ENCODE data around the gene GNAT2.

GNAT2 gene

DNA sequence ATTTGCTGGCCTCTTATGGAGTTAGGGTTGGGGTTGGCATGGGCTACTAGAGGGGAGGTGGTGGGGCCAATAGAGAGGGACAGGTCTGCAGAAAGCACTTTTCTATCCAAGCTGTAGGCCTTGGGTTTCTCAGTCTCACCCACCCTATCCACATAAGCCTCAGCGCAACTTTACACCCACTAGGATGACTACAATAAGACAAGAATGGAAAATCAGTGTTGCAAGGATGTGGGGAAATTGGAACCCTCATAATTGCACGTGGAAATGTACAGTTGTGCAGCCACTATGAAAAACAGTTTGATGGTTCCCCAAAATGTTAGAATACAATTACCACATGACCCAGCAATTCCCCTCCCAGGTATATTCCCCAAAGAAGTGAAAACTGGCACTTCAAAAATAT is 22.4 kb upstream of the GNAT2 start:
- no peak for DNase-seq (ENCODE audit: low read depth)

DNA sequence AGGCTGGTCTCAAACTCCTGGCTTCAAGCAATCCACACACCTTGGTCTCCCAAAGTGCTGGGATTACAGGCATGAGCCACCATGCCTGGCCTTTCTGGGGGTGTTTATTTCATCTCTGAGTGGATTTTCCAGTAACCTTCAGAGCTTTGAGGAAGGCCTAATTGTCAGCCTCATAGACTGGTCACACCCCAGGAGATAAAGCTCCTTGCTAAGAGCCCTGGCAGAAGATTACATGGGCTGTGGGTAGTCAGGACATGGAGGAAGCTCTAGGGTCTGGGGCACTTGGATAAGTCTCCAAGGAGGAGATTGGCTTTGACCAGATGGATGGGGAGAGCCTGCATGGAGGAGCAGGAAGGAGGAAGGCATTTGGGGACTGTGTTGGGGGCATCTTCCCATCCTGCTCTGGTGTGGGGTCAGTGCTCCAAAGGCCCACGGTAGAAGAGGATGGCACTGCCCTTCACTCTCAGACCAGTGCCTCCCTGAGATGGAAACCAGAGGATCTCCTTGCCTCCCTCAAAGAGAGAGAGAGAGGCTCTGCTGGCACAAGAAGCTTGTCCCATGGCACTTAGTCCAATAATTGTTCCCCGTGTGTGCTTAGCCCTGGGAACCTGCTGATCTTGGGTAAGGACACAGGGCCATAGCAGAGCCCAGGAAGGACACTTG is 21.8 kb upstream of the GNAT2 start:
- DNase-seq (ENCODE audit: low read depth) = no peak

DNA sequence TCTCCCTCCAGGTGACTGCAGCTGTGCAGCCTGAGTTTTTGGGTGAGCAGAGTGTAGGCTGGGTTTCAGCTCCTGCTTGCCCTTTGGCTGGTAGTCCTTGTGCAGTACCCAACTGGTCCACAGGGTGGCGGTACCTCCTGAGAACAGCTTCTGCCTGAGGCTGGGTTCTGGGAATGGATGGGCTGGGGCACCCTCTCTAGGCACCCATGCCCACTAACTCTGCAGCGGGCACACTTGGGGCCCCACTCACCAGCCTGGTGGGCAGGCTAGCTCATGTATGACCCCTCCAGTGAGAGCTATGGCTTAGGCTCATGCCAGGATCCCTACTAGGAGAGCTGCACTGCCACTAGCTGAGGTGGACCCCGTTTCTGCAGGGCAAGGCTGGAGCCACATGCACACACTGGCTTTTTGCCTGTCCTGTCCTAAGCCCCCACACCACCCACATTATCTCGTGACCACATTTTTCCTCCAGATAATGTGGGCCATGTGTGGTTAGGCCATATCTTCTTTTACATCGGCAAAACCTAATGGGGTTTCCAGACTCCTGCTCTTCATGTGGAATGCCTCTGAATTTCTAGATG is 21.0 kb upstream of the GNAT2 start:
- DNase-seq (ENCODE audit: low read depth) = peak; percentile 83

DNA sequence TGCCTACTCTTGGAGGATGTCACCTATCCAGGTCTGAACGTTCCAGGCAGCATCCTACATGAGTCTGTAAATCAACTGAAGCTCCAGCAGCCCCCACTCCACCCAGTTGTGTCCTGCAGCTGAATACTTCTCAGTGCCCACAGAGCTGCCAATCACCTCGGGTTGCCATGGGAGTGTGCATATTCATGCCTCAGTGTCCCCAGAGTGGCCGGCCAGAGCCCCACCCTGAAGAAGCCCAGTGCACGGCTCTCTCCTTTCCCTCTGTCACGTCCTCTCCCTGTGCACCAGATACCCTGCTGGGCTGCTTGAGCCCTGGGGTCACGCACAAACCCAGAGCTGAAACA is 20.4 kb upstream of the GNAT2 start:
- no peak for DNase-seq (ENCODE audit: low read depth)

DNA sequence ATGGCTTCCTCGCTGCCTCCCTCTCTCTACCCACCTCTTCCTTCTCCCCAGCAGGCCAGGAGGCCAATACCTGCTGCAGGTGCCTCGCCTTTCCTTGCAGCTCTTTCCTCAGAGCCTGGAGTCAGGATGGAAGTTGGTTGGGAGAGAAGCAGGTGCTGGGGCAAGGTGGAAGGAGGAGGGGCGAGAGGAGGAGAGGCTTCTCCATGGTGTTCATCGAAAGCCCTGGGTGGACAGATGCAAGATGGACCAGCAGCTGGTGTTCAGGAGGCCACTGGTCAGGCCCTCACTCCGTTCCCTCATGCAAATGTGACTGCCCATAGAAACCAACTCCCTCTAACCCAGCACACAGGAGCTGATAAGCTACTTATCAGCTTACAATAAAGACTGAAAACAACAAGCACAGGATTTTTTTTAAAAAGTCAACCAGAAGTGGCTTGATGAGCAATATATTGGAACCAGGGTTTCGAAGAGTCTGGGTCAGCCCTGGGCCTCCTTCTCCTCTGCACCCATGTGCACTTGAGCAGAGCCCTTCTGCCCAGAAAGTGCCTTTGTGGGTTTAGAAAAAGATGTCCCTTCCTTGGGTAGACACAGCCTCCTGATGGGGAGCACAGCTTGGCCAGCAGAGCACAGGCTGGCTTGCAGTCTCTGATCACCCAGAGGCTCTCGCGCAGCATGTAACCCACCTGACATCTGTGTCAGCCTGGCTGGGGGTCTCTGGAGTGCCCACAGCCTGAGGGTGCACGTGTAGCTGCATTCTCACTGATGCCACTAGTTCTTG is 19.8 kb upstream of the GNAT2 start:
- DNase-seq (ENCODE audit: low read depth) = no peak

DNA sequence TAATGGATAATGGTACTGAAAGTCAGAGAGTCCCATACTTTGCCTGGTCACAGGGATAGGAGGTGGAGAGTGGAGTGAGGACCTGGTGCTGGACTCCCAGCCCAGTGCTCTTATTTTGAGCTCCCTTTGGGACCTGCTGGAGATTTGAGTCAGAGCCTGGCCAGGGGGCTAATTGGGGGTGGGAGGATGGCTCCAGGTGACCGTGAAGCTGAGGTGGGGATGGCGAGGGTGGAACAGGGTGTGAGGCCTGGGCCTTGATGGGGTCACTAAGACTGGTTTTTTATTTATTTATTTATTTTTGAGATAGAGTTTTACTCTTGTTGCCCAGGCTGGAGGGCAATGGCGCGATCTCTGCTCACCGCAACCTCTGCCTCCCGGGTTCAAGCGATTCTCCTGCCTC is 18.0 kb upstream of the GNAT2 start:
- no peak for DNase-seq (ENCODE audit: low read depth)

DNA sequence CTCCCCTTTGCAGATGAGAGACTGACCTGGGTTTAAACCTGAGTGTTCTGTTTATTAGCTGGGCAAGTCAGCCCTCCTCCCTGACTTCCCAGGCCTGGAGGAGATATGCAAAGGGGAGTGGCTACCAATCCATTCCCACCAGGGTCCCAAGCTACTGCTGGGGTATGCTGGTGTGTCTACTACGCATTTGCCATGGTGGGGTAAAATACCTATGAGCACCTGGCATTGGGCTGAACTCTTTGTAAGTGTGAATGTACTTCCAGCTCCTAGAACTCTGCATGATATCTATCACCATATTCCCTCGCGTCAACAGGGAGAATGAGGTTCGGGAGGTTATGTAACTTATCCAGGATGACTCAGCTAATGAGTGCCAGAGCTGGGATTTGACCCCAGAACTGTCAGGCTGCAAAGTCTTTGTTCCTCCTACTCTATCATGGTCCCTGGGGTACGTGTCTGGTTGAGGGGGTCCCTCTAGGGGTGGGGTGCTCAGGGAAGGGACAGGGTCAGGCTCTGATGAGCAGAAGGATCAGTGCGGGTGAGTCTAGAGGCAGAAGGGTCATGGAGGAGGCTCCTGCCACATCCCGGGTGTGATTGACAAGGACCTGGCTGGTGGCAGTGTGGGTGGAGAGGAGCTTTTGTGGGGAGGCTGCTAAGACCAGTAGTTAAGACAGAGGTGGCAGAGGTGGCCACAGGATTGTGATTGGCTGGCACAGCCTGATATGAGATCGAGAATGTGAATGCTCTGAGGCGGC is 17.0 kb upstream of the GNAT2 start:
- no peak for DNase-seq (ENCODE audit: low read depth)

DNA sequence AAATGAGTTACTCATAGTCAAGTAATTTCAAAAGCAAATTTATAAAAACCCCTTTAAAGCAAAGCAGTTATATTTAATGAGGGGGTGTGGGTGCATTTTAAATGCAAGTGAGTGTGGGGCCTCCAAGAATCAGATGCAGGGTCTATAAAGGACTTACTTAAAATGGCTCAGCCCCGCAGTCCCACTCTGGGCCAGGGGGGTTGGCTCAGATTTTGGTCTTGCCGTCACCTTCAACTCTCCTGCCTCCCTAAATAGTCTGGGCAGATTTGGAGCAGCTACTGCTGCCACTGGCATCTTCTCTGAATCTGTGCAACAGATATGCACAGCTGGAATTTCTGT is 16.4 kb upstream of the GNAT2 start:
- no peak for DNase-seq (ENCODE audit: low read depth)

DNA sequence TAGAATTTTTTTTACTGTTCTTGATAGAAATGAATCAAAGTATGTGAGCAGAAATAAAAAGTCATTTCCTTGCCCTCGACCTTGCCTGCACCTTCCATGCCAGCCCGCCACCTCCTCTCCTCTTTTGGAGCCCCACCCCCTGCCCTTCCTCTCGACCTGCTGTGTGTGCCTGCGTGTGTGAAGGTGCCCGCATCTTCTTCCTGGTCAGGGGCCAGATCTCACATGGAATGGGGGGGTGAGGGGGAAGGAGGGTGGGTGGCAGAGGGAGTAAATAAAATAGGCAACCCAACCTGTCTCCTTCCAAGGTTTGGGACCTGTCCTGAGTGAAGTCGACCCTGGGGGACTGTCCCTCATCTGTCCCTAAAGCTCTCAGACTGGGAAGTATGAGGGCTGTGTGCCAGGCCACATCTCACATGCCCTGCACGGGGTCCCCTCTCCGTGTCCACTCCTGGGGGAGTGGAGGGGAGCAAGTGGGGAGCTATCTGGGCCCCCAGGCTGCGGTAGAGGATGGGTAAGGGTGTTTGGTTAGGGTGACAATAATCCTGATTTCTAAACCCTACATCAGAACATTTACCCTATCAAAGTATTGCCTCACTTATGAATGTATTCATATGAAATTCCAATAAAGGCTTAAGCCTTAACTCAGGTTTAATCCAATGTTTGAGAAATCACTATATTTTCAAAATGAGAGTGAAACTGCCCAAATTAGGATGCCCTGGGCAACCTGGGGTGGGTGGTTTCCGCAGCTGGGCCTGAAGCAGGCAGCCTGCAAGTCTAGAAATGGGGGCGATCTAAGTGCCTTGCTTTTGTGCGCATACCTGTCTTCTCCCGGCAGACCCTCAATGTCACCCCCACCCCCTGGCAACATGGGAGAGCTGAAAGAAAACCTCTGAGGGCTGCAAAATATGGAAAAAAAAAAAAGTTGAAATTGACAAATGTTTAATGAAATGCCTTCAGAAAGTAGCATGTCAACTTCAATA is 15.6 kb upstream of the GNAT2 start:
- DNase-seq (ENCODE audit: low read depth) = no peak

DNA sequence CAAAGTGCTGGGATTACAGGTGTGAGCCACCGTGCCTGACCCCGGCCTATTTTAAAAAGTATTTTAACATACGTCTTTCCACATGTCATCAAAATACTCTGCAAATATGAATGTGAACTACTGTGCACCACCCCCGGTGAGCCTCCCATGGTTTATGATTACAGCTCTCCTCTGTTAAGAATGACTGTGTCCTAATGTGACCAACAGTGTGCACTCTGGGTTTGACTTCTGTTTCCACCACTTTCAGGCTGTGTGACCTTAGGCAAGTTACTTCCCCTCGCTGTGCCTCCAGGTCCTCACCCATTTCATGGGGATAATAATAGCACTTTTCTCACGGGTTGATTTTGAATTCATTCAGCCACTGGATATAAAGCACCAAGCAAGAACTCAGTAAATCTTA is 14.9 kb upstream of the GNAT2 start:
- no peak for DNase-seq (ENCODE audit: low read depth)

DNA sequence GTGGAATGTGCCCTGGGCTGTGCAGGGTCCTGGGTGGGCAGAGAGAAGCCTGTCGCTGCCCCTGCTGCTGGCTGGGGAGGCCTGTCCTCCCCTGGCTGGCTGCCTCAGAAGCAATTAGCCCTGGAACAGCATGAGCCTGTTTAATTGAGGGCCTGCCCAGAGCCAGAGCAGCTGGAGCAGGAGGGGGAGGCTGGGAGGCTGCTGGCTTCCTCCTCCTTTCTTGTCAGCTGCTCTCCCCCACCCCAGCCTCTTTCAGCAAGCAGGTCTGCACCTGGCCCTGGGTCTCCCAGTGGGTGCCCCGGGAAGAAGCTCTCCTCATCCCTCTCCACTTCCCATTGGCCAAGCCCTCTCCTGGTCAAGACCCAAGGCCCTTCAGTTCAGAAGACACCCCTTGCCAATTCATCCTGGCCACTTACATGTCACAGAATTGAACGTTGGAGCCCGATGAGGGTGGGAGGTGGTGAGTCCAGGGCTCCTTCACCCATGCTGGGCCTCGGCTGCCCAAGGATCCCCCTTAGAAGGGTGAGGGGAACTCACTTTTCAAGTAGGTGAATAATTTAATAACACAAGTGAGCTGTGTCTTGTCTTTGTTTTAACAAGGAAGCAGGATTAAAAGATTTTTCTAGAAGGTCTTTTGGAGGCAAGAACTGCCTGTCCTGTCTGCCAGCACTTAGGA is 13.4 kb upstream of the GNAT2 start:
- no peak for DNase-seq (ENCODE audit: low read depth)

DNA sequence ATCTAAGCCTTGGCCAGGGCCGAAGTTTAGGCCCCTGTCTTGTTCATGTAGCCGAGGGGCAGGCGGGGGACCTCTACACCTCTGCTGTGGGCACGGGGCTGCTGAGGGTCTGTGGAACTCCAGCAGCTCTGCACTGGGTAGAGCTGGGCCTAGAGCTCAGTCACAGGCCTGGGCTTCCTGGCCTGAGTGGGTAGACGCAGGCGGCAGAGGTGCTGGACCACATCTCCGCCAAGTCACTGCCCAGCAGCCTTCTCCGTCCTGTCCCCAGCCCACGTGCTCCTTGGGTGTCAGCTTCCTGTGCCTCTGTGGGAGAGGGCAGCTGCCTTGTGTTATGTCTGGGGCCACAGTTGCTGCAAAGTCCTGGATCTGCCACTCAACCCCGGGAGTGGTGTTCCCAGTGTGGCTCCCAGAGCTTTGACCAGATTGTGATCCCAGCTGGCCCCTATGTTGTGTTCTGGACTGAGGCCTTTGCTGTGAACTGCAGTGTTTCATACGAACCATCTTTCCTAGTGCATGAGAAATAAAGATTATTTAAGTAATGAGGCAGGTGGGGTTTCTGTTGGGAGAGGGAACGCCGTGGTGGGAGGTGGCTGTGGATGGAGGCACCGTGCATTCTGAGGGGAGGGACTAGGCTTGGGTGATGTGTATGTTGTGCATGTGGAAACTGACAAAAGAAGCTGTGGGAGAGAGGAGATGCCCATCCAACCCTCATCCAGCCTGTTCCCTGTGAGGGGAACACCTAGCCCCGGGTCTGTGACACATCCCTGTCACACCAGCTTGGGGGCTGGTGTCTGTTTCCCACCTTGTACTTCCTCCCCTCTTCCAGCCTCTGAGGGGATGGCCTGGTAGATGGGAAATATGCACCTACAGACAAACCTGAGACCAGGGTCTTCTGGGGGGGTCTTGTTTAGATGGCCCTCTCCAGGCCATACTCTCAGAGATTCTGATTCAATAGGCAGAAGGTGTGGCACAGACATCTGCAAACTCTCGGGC is 12.4 kb upstream of the GNAT2 start:
- no peak for DNase-seq (ENCODE audit: low read depth)

DNA sequence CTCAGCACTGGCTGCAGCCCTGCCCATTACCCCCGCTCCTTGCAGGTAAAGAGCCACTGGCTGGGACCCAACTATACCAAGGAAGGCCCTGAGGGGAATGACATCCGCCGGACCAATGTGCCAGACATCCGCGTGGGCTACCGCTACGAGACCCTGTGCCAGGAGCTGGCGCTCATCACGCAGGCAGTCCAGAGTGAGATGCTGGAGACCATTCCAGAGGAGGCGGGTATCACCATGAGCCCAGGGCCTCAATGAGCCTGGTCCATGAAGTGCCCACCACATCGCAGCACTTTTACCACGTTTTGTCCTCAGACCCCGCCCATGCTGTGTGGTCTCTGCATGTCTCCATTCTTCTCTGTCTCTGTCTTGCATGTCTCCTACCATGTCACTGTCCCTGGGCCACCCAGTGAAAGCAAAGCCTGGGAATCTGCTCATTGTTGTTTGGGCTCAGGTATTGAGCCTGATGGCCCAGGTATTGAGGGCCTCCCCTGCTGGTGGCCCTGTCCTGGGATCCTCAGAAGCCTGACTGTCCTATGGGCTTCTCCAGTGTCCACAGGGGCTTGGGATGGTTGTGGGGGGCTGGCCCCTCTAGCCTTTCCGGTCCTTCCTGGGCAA is 11.6 kb upstream of the GNAT2 start:
- no peak for DNase-seq (ENCODE audit: low read depth)

DNA sequence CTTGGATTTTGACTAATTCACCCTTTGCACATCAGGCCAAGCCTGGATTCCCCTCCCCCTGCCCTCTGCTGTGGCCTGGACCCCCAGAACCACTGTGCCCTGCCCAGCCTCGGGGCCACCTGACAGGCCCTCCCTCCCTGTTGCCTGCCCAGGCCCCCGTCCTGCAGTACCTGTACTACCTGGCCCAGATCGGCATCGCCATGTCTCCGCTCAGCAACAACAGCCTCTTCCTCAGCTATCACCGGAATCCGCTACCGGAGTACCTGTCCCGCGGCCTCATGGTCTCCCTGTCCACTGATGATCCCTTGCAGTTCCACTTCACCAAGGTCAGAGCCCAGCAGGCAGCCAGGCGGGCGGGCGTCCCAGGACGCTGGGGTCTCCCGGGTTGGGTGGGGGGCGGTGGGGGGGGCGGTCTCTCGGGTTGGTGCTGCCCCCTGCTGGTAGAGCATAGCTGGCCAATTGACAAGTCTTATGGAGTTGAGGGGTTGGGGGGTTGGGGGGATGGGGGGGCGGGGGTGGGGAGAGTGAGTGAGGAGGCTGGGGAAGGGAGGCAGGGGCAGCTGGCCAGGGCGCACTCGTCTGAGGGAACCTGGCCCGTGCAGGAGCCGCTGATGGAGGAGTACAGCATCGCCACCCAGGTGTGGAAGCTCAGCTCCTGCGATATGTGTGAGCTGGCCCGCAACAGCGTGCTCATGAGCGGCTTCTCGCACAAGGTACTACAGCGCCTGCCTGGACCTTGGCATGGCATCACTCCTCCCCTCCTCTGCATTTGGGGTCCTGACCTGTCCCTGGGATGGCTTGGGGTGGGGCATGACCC is 10.9 kb upstream of the GNAT2 start:
- no peak for DNase-seq (ENCODE audit: low read depth)

DNA sequence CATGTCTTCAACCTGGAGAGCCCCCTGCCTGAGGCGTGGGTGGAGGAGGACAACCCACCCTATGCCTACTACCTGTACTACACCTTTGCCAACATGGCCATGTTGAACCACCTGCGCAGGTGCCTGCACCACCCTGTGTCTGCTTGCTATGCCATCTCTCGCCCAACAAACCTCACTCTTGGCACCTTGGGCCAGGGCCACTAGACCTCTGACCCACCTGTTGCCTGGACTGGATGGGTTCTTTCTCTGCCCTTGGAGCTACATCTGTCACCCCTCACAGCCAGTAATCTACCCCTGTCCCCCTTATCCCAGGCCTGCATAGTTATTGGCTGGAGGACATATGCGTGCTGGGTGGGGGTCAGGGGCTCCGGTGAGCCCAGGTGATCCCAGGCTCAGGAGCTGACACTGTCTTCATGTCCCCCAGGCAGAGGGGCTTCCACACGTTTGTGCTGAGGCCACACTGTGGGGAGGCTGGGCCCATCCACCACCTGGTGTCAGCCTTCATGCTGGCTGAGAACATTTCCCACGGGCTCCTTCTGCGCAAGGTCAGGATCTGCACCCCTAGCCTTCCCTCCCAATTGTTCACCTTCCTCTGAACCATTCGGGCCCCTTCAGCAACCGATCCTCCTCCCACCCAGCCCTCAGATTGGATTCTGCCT is 10.1 kb upstream of the GNAT2 start:
- no peak for DNase-seq (ENCODE audit: low read depth)

DNA sequence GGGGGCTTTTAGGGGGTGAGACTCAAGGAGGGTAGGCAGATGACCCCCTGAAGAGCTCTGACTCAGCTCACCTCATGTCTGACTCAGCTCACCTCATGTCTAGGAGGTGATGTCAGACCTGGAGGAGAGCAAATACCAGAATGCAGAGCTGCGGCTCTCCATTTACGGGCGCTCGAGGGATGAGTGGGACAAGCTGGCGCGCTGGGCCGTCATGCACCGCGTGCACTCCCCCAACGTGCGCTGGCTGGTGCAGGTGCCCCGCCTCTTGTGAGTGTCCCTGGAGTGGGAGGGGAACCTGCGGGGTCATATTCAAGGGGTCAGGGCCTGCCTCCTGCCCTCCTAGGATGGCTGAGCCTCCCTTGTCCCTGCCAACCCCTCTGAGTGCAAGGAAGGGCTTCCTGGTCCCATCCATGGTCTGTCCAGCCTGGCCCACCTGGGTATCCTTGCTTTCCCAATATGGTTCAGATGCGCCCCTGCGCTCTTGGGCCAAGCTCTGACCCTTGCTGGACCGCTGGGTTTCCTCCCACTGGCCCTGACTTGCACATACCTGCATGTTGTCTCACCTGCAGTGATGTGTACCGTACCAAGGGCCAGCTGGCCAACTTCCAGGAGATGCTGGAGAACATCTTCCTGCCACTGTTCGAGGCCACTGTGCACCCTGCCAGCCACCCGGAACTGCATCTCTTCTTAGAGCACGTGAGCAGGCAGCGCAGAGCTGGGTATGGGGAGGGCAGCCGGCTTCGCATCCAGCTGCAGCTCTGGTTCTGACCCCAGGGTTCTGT is 9.3 kb upstream of the GNAT2 start:
- no peak for DNase-seq (ENCODE audit: low read depth)

DNA sequence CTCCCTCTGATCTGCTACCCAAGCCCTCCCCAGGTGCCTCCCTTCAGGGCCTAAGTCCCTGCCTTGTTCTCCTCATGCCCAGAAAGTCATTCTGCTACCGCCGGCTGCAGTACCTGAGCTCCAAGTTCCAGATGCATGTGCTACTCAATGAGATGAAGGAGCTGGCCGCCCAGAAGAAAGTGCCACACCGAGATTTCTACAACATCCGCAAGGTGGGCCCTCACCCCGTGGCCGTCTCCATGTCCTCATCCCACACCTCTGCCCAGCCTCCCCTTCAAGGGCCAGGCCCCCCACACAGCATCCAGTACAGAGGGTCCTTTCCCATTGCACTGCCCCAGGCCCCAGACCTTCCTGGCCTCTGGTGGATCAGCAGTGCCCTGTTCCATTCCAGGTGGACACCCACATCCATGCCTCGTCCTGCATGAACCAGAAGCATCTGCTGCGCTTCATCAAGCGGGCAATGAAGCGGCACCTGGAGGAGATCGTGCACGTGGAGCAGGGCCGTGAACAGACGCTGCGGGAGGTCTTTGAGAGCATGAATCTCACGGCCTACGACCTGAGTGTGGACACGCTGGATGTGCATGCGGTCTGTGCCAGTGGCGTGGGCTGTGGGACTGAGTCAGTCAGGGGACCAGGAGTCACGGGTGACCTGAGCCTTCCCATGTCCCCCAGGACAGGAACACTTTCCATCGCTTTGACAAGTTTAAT is 8.4 kb upstream of the GNAT2 start:
- DNase-seq (ENCODE audit: low read depth) = no peak

Measured in activated T-helper 9 cell treated with anti-CD3 and anti-CD28 coated beads, Interleukin-2, amount 50 U/mL, for 16 hours (primary cell).